Astrocyte (in vitro differentiated cells and primary cell): Measurements from ENCODE around the gene SLC17A3.

Experiments used
- CTCF ChIP-seq: IDR thresholded peaks from 2 replicates; pipeline ENCODE4 v1.5.1; 2011; ENCODE audit warnings: low read depth, mild to moderate bottlenecking, inconsistent platforms, low read length, moderate library complexity; ENCODE audit not compliant: insufficient read depth
- EZH2 ChIP-seq: IDR thresholded peaks from 2 replicates; pipeline ENCODE4 v1.6.1; 2012; ENCODE audit warnings: mild to moderate bottlenecking, low read length, inconsistent platforms; ENCODE audit not compliant: insufficient read depth

GRCh38 chr6:25821341-25821740, 52.7 kb downstream of the SLC17A3 start:
- TF ChIP-seq CTCF (no peak), EZH2 (no peak)
